ENCODE results near the gene CADM4.

DNA sequence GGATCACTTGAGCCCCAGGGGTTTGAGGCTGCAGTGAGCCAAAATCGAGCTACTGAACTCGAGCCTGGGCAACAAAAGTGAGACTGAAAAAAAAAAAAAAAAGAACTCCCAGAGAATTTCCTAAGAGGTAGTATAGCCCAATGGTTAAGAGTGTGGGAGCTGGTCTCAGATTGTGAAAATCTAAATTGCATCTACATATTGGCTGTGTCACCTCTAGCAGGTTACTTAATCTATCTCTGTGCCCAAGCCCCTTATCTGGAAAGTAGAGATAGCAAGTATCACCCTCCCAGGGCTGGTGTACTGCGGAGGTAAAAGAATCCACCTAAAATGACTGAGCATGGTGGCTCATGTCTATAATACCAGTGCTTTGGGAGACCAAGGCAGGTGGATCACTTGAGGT, 34.0 kb upstream of the CADM4 start:
- TF ChIP-seq, protein P1, sequence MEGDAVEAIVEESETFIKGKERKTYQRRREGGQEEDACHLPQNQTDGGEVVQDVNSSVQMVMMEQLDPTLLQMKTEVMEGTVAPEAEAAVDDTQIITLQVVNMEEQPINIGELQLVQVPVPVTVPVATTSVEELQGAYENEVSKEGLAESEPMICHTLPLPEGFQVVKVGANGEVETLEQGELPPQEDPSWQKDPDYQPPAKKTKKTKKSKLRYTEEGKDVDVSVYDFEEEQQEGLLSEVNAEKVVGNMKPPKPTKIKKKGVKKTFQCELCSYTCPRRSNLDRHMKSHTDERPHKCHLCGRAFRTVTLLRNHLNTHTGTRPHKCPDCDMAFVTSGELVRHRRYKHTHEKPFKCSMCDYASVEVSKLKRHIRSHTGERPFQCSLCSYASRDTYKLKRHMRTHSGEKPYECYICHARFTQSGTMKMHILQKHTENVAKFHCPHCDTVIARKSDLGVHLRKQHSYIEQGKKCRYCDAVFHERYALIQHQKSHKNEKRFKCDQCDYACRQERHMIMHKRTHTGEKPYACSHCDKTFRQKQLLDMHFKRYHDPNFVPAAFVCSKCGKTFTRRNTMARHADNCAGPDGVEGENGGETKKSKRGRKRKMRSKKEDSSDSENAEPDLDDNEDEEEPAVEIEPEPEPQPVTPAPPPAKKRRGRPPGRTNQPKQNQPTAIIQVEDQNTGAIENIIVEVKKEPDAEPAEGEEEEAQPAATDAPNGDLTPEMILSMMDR (IDR thresholded peaks at IDR 0.05) = no peak
- no peak for TF ChIP-seq EZH2 (IDR thresholded peaks at IDR 0.05; ENCODE audit: borderline replicate concordance, insufficient read depth, low read depth, low read length, poor library complexity, severe bottlenecking)
